T1000 (cell line): Measurements from ENCODE around the gene DSCAML1.

Experiments used
- DNase-seq: peaks from one replicate; lab custom pipeline; 2025; ENCODE audit warnings: mixed read lengths; lab: John Stamatoyannopoulos, UW

DSCAML1 gene

DNA sequence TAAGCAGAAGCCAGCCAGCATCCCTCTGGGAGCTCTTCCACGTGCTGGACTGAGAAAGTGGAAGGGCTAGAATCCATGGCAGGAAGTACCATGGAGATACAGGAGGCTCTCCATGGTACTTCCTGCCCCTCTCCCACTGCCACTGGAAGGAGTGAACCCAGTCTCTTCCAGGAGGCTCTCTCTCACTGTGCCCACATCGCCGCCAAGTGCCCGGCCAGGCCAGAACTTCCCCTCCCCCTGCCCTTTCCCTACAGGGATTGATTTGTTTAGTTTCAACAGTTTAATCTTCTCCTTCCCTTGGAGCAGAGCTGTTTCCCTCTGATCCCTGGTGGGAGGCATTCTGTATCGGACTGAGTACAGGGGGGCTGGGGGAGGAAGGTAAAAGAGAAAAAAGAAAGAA lies 133.6 kb downstream of the DSCAML1 start:
- no peak for DNase-seq

DNA sequence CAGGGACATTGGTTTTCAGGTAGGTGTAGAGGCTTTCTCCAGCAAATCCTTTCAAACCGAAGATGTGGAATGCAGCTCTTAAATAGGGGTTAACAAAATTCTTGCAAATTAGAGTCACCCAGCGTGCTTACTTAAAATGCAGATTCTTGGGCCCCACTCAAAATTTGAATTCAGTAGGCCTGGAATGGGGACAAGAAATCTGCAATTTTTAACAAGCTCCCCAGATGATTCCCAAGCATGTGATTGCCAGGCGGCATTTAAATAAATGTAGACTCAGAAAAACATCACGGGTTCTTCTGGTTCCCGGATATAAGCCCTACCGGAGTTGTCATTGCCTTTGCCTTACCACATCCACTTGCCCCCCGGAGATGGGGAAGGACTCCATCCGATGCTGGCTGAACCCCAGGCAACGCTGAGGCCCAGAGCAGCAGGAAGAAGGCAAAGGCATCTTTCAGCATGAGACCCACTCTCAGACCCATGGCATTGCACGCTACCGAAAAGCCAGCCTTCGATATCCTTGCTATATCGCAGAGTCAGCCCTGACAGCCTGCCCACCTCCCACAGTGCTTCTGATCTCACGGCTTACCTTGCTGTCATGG lies 134.2 kb downstream of the DSCAML1 start:
- DNase-seq = no peak

DNA sequence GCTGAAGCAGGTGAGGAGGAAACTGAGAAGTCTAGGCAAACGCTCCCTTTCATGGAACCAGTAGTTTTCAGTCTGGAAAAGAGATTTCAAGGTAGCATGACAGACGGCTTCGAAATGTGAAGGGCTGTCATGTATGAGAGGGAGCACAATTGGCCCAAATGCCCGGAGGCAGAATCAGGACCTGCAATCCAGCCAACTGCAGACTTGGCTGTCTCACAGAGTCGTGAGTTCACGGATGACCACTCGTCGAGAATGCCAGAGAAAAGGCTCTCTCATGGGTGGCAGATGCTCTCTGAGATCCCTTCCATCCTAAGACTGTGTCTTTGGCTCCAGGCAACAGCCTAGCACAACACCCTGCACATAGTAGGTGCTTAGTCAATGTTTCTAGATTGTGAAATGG lies 134.8 kb downstream of the DSCAML1 start:
- no peak for DNase-seq

DNA sequence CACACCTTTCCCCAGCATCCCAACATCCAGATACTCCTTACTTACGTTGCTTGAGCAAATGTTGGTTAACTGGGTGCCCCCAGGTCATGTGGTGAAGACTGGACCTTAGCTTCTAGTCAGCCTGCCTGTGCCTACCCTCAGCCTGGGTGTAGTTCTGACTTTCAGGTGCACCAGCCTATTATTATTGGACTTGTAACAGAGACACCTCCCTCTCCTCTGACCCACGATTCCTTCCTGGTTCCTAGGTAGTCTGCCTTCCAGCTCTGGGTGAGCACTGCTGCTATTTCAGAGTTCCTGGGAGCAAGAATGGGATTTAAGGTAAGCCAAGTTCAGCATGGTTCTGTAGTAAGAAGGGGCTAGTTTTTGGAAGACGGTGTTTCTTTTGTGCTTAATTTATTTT lies 138.2 kb downstream of the DSCAML1 start:
- no peak for DNase-seq

DNA sequence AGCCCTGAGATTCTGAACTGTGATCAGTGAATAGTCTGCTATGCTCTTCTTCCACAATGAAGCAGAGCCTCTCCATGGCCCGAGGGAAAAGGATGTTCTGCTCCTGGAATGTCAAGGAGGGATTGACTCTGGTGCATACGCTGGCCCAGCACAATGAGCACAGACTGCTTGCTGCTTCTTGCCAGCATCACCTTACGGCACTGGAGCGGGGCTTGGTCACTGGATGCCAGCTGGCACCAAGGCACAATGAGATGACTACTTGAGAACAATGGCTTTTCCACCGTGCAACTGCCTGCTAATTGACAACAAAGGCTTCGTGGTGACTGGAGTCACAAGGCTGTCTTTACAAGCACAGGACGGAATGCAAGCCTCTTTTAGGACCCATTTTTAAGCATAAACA lies 139.2 kb downstream of the DSCAML1 start:
- DNase-seq = no peak

DNA sequence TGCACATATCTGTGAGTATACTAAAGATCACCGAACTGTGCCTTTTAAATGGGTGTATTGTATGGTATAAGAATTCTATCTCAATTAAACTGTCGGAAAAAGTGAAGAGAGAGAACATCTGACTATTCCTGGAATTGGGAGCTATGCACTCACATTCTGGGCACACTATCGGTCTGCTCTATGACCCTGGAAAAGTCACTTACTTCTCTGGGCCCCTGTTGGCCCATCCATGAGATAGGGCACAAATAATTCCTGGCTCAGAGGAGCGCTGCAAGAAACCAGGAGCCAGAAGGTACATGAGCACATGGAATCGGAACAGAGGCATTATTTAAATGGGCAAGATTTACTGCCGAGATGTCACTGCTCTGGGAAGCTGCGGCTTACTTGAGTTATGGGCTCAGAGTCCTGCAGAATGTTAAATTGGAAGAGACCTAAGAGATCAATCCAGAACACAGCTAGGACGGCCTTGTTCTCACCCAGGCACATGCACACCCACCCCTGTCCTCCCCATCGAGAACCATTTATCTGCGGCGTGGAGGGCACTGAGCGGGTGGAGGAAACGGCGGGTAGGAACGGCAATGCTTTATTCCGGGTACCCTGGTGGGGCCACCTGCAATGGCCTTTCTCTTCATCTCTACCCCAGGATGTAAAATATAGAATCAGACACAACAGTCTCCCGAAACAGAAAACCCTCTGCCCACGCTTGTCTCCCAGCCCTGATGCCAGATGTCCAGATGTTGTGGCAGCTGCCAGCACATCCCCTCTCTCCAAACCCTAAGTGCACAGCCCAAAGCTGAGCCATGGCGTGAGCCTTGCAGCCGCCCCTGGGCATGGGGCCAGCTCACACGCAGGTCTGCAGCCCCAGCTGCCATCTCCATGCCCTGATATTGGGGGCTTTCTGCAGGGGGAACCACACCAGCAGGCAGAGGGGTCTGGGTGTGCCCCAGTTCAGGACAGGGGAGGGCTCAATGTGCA lies 142.4 kb downstream of the DSCAML1 start:
- no peak for DNase-seq

DNA sequence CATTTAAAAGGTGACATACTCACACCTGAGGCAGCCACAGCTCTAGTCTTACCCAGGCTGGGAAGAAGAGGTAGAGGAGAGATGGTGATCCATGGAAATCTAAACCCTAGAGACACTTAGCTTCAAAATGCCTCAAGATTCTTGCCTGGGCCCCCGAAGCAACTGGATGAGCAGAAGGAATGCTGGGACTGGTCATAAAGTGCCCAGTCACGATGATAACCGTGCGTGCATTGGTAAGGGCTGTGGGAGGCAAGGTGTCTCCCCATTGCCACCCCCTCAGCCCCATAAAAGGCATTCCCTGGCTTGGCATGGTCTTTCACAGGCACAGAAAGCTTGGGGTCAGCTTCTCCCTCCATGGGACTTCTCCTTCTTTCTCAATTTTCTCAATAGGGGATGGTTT lies 144.5 kb downstream of the DSCAML1 start:
- no peak for DNase-seq

DNA sequence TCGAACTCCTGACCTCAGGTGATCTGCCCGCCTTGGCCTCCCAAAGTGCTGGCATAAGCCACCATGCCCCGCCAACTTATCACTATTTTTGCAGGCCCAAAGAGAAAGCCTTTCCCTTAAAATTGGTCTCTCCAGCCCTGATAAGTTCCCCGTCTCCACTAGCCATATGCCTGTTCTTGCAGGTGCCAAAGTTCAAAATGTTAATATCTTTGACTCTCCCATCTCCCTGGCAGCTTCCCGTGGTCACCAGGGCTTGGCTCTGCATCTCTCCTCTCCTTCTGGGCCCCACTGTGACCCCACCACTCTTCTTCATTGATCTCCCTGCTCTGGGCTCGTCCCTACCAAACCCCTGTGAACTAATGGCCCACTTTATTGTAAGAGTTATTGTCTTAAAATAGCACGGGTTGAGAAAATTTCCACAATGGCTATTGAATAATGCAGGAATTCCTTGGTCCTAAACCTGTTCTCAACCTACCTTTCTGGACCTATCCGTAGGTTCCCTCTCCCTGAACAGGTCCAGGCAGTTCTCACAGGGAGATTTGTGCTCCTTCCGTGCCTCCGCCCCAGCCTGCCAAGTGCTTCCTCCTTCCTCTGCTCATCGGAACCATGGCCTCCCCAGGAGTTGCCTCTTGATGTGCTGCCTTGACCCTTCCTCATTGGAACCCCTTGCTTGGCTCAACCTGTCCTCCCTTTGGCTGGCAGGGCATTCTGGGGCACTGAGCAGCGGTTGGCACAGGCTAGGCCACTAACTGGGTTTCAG lies 147.5 kb downstream of the DSCAML1 start:
- DNase-seq = no peak

DNA sequence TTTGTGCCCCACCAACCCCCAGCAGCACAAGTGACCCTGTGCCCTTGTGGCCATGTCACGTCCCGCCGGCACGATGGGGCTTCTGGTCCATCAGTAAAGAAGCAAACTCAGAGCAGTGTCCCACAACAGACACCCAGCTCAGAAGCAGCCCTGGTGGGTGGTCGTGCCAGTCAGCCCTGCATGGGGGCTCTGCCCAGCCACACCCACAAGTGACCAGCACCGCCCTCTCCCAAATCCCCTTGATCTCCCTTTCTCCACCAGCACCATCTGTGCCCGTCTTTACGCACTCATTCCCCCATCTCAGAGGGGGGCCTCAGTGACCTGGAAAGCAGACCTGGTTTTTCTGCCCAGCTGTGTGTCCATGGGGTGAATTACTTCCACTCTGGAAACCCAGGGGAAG lies 149.1 kb downstream of the DSCAML1 start:
- no peak for DNase-seq

DNA sequence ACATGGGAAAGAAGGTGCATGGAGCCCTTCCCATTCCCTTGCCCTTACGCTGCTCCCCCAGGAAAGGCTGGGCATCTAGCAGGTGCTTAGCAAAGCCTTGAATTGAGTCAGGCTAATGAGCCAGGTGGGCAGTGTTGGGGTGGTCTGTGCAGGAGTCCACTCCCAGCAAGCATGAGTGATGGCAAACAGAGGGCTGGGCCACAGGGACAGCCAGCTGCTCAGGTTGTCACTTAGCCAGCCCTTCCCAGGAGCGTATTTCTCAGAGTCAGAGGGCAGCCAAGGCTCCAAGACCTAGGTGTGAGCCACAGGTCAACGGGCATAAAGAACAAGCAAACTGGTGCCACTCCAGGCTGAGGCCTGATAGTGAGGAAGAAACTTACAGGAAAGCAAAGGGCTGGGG lies 149.8 kb downstream of the DSCAML1 start:
- no peak for DNase-seq

DNA sequence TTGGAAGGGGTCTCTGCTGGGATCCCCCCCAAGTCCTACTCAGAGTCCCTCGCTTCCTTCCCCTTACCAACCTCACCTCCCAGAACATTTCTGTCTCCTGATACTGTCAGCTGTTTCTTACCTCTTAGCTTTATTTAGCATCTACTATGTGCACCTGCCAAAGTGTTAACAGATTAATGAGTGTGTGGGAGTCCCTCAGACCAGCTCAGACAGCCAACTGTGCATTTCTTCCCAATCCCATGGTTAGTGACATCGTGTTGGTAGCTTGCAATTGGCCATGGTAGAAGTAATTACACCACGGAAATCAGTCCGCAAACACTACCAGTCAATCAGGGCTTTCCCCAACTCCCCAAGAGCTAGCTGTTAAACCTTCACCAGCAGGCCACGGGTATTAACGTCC lies 150.6 kb downstream of the DSCAML1 start:
- DNase-seq = no peak

DNA sequence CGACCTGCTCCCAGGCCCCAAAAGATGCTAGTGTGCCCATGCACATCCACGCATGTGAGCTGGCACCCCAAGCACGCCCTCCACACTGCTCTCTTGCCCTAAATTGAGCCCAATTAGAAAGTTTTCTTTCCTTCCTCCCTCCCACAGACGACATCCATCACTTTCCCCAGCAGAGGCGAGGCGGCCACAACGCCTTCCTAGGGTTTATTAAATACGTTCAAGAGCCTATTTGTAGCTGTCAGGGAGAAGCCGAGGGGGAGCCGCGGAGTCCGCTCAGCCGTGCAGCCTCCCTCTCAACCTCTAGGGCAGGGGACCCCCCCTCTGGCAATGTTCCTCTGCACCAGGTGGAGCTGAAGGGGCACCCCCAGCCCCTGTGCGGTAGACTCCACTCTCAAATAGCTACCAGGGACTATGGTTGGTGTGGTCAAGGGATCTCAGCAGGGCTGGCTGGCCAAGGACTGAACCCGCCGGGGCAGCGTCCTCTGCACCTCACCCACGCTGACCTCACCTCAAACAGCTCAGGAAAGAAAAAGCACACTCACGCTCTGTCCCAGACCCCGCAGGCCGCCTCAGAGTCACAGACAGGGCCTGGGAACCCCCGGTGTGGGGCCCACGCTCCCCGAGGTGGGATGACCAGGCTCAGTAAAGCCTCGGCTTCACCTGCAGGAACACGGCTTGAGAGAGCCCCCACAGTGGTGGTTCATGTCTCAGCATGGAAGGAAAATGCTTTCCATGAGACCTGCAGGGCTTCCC lies 152.4 kb downstream of the DSCAML1 start:
- DNase-seq = no peak

DNA sequence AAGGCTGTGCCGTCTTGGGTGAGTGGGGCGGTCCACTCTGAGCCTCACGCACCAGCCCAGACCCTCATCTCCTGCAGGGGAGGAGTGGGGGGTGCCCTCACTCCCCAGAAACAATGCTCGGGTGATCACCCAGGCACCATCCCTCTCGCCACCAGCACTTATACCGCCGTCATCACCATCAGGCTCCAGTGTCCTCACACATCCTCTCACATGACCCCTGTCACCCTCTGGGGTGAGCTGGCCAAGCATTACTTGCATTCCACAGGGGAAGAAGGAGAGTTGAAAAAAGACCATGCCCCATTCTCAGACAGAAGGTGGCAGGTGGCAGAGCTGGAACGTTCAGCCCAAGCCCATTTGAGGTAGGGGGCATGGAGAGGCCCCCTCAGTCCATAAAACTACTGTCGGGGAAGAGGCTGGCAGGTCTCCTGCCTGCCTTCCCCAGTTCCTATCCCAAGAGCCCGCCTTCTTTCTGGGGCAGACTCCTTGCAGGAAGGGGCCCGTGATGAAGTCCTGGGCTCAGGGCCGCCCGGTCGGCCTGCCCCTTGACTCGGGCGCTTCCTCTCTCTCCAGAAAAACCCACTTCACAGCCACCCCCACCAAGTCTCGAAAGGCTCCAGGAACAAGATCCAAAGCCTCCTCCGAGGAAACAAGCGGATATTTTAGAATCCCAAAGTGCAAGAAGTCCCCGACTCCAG lies 153.3 kb downstream of the DSCAML1 start:
- no peak for DNase-seq

DNA sequence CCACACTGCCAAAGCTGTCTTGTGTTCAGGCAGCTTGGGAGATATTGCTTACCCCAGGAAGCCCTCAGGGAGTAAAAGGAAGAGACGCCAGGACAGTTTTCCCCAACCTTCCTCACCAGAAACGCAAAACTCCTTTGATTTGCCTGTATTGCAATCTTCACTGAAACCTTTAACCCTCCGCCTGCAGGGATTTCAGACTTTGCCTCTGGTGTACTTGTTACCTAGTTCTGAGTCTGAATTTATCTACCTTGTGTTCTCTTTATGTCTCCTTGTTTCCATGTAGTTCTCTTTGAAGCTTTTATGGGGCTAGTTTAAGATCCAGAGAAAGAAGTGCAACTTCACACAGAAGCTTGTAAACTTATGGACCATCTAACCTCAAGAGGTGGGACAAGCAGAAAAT lies 154.2 kb downstream of the DSCAML1 start:
- no peak for DNase-seq

DNA sequence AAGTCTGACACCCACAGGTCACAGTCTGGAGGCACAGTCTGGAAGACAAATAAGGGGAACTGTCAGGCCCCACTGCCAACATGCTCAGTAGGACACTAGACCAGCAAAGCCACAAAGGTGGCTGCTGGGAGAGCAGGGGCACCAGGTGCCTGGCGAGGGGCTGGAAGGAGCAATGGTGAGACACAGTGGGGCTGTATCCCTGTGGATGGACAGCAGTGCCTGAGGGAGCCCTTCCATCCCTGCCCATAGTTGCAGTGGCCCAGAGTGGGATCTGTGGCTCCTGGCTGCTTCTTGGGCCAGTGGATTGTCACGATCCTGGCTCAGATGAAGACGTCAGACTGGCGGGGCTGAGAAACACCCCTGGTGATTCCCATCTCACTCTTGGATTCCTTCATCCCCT lies 154.6 kb downstream of the DSCAML1 start:
- no peak for DNase-seq

DNA sequence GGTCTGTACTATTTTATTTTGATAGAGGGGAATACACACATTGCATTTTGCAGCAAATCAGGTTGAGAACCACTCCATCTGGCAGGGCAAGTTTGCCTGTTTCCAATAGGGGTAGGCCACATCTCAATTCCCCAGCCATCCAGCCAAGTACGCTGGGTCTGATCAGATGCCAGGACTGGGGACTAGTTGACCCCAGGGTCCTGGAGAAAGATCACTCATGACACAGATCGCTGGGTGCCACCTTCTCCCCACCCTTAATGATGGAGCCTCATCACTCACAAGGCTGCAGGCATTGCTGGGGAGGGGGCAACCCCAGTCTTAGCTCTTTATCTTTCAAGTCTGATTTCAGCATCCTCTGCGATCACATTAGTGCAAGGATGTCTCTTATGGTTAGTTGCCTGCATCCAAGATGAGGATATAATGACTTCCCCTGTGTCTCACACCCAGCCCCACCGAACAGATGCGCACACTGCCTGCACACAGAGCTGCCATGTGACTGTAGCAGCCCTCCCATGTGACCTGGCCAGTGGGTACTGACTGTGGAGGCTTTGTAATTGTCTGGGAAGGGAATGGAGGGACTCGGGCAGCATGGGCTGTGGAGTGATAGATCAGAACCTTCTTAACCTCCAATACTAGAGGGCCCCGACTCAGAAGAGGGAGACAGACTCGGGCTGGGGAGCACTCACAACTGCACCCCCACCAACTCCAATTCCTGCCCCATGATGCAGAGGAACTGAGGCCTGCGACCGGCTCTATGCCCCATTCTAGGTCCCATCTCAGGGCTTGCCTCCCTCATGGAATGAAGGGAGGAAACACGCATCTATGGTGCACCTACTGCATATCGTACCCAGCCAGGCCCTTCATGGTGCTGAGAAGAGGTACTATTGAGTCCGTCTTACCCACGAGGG lies 155.8 kb downstream of the DSCAML1 start:
- no peak for DNase-seq

DNA sequence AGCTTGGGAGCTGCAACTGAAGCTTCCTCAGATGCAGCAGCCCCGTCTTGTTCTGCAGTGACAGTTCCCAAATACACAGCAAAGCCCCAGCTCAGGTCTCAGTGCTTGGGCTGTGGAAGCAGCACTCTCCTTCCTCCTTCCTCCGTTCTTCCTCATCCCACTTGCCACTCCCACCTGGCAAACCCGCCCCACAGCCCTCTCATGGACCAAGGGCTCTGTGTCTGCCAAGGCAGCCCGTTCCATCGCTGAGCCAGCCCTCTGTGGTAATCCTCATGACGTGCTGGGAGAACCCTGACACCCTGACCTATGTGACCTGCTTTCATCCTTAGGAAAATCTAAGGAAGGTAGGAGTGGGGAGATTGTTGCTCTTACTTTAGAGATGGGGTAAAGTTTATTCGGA lies 157.0 kb downstream of the DSCAML1 start:
- DNase-seq = no peak

DNA sequence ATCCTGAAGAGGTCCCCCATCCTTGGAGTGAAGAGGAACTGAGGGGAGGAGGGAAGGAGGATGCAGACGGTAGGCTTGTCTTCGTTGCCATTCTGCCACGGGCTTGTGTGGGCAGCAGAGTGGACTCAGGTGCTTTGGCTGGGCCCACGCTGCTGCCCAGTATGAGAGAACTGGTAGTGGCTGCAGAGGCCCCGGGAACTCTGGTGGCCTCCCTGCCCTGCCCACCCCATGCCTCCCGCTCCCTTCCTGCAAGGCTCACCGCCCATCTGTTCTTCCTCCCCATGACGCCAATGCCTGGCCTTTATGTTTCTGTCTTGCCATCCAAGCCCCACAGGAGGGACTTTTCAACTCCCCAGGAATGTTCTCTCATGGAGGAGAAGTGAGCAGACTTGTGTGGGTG lies 157.4 kb downstream of the DSCAML1 start:
- no peak for DNase-seq

DNA sequence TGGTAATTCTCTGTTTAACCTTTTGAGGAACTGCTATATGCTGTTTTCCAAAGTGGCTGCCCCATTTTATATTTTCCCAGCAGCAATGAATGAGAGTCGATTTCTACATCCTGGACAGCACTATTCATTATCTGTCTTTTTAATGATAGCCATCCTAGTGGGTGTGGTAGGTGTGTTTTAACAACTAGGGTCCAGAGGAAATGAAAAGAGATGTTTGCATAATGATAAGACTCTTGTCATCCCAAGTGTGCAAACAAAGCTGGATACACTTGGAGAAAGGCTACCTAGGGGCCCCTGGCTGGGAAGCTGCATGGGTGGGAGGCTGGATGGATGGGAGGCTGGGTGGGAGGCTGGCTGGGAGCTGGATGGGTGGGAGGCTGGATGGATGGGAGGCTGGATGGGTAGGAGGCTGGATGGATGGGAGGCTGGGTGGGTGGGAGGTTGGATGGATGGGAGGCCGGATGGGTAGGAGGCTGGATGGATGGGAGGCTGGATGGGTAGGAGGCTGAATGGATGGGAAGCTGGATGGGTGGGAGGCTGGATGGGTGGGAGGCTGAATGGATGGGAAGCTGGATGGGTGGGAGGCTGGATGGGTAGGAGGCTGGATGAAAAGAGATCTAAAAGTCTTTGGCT lies 158.0 kb downstream of the DSCAML1 start:
- no peak for DNase-seq
